ENCODE measurements around the gene C19orf85.

DNA sequence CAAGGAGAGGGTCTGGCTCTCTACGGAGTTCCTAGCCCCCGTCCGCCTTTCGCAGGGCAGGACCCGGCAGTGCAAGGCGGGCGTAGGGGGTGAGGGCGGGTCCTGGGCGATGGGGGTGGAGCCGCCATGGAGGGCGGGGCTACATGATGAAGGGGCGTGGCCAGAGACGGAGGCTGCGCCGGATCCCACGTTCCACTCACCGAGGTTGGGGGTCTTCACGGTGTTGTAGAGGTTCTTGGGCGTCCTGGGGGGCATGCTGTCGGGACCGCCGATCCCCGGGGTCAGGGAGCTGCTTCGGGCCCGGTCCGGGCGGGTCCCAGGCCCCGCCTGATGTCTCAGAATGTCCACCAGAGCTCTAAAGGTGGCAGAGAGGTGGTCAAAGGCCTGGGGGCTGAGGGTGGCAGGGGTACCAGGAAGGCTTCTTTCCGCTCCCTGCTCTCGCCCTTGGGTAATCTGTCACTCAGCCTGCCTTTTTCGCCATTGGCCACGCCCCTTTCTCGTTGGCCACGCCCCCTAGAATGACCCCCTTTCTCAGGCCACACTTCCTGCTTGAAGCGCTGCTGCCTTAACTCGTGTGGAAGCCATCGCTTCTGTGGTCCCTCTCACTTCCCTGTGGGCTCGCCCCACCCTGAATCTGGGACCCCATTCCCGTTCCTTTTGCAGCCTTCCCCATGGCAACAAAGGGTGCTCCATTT lies 24.0 kb downstream of the C19orf85 start:
- TF ChIP-seq POLR2AphosphoS5 (IDR thresholded peaks at IDR 0.05) (no peak), POLR2A (IDR thresholded peaks at IDR 0.05) (no peak)
- TF ChIP-seq, protein P1, sequence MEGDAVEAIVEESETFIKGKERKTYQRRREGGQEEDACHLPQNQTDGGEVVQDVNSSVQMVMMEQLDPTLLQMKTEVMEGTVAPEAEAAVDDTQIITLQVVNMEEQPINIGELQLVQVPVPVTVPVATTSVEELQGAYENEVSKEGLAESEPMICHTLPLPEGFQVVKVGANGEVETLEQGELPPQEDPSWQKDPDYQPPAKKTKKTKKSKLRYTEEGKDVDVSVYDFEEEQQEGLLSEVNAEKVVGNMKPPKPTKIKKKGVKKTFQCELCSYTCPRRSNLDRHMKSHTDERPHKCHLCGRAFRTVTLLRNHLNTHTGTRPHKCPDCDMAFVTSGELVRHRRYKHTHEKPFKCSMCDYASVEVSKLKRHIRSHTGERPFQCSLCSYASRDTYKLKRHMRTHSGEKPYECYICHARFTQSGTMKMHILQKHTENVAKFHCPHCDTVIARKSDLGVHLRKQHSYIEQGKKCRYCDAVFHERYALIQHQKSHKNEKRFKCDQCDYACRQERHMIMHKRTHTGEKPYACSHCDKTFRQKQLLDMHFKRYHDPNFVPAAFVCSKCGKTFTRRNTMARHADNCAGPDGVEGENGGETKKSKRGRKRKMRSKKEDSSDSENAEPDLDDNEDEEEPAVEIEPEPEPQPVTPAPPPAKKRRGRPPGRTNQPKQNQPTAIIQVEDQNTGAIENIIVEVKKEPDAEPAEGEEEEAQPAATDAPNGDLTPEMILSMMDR (IDR thresholded peaks at IDR 0.05): no peak

Measured in gastroesophageal sphincter (tissue), 3 donors.